ENCODE data around the gene FBXL14.
A peak's percentile ranks its signal among the peaks of the same experiment; 100 is the strongest.

FBXL14 gene

DNA sequence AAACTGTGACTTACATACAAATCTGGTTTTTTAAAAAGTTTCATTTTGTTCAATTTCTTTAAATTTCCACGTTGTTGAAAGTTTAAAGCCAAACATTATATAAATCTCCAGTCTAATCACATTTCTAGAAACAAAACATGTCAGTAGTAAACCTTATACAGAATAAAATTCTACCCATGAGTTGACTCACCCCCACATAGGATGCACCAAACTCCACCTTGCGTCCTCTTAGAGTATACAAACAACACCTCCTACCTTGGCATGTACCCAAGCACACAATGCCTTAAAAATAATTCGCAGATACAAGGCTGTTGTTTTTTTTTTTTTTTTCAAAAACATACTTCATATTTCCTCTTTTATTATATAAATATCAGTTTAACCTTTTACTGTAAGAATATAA, 3.3 kb downstream of the FBXL14 start:
- peak; percentile 63 for DNase-seq
- H3K79me2 ChIP-seq (ENCODE audit: low read length): peaks cover 88% of the 10 kb centered on the region
- 0 out of 2 replicates have a peak overlapping the region, but pooled peaks have one; percentile 1 for H3K4me3 ChIP-seq (ENCODE audit: low read length)
- no peaks in the 10 kb centered on the region for H3K36me3 ChIP-seq (replicated peaks; ENCODE audit: insufficient read depth, low read length)
- no peak for TF ChIP-seq EZH2 (optimal IDR thresholded peaks at IDR 0.05; ENCODE audit: low read depth, low read length)
- TF ChIP-seq, protein P1, sequence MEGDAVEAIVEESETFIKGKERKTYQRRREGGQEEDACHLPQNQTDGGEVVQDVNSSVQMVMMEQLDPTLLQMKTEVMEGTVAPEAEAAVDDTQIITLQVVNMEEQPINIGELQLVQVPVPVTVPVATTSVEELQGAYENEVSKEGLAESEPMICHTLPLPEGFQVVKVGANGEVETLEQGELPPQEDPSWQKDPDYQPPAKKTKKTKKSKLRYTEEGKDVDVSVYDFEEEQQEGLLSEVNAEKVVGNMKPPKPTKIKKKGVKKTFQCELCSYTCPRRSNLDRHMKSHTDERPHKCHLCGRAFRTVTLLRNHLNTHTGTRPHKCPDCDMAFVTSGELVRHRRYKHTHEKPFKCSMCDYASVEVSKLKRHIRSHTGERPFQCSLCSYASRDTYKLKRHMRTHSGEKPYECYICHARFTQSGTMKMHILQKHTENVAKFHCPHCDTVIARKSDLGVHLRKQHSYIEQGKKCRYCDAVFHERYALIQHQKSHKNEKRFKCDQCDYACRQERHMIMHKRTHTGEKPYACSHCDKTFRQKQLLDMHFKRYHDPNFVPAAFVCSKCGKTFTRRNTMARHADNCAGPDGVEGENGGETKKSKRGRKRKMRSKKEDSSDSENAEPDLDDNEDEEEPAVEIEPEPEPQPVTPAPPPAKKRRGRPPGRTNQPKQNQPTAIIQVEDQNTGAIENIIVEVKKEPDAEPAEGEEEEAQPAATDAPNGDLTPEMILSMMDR (IDR thresholded peaks at IDR 0.05; ENCODE audit: low read length): no peak
- TF ChIP-seq EZH2phosphoT487 (IDR thresholded peaks at IDR 0.05; ENCODE audit: low read length): no peak
- no peak overlapping the region for H3K27ac ChIP-seq (ENCODE audit: low read length)
- H3K4me2 ChIP-seq (ENCODE audit: low read depth, low read length): peak overlapping the region; percentile 92
- no peak overlapping the region for H3K9ac ChIP-seq (ENCODE audit: low read length)
- no peaks in the 10 kb centered on the region for H3K9me3 ChIP-seq (replicated peaks; ENCODE audit: insufficient read depth, low read length)
- no peaks in the 10 kb centered on the region for H3K9me2 ChIP-seq (replicated peaks; ENCODE audit: insufficient read depth, low read length)
- H3K4me1 ChIP-seq (ENCODE audit: low read length): peaks cover 40% of the 10 kb centered on the region
- no peak overlapping the region for H2AFZ ChIP-seq (ENCODE audit: low read length)
- H3F3A ChIP-seq (ENCODE audit: insufficient read depth, low read length): peaks cover 42% of the 10 kb centered on the region
- H3K27me3 ChIP-seq (replicated peaks; ENCODE audit: insufficient read depth, low read length): no peaks in the 10 kb centered on the region
- H4K20me1 ChIP-seq (ENCODE audit: insufficient read depth, low read length): peaks cover 29% of the 10 kb centered on the region

DNA sequence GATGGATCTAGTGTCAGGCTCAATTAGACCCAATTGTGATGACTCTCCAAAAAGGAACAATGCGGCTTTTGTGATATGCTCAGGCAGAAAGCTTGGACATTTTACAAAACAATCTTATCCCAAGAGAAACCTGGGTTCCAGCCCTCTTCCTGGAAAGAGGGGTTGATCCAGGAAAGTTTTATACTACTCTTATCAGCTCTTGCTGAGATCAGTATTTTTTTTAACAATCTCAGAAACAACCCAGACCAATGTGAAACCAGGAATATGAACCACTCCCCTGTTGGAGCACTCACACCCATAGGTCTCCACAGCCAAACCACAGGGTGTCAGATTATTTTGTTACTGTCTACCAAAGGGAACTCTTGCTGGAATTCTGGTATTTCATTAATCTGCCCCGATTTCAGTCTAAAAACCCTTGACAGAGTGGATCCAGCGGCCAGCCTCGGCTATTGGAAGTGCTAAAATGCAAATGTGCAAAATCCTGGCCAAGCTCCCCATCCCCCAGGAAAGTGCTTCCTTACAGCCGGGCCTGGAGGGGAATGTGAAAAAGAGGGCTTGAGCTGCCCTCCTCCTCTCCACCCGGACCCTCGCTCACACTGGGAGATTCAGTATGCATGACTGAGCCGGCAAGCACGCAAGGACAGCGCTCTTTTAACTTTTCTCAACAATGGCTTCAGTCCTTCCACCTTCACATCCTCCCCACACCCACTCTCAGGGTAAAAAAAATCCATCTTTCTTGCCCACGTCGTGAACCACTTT, 4.0 kb downstream of the FBXL14 start:
- Histone ChIP-seq H3F3A (ENCODE audit: insufficient read depth, low read length) (peaks cover 42% of the 10 kb centered on the region), H3K4me3 (ENCODE audit: low read length) (0 out of 2 replicates have a peak overlapping the region, but pooled peaks have one; percentile 1), H2AFZ (ENCODE audit: low read length) (no peak overlapping the region), H3K27ac (ENCODE audit: low read length) (no peak overlapping the region), H3K9me3 (replicated peaks; ENCODE audit: insufficient read depth, low read length) (no peaks in the 10 kb centered on the region), H3K79me2 (ENCODE audit: low read length) (peaks cover 88% of the 10 kb centered on the region), H3K36me3 (replicated peaks; ENCODE audit: insufficient read depth, low read length) (no peaks in the 10 kb centered on the region), H3K9ac (ENCODE audit: low read length) (no peak overlapping the region), H3K4me2 (ENCODE audit: low read depth, low read length) (peak overlapping the region; percentile 92), H4K20me1 (ENCODE audit: insufficient read depth, low read length) (peaks cover 32% of the 10 kb centered on the region), H3K27me3 (replicated peaks; ENCODE audit: insufficient read depth, low read length) (no peaks in the 10 kb centered on the region), H3K4me1 (ENCODE audit: low read length) (peaks cover 38% of the 10 kb centered on the region), H3K9me2 (replicated peaks; ENCODE audit: insufficient read depth, low read length) (no peaks in the 10 kb centered on the region)
- DNase-seq: no peak
- TF ChIP-seq, protein P1 (IDR thresholded peaks at IDR 0.05; ENCODE audit: low read length): no peak
- TF ChIP-seq EZH2phosphoT487 (IDR thresholded peaks at IDR 0.05; ENCODE audit: low read length): no peak
- no peak for TF ChIP-seq EZH2 (optimal IDR thresholded peaks at IDR 0.05; ENCODE audit: low read depth, low read length)

DNA sequence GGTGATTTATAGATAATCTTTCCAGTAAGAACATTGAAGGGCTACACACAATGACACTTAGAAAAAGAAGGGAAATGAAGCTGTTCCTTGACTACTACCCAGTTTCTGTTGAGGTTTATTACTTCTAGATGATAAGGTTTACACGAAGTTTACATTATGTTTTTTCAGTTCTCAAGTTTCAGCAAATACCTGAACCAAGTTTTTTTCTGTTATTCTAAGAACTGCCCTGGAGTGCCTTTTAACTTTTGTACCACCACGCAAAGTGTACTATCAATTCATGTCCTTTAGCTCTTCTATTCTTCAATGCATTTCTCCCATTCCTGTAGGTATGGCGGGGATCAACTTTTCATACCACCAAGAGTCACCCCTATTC, 5.8 kb downstream of the FBXL14 start:
- Histone ChIP-seq H2AFZ (ENCODE audit: low read length) (no peak overlapping the region), H3K4me2 (ENCODE audit: low read depth, low read length) (no peak overlapping the region), H3K79me2 (ENCODE audit: low read length) (peaks cover 96% of the 10 kb centered on the region), H4K20me1 (ENCODE audit: insufficient read depth, low read length) (peaks cover 44% of the 10 kb centered on the region), H3K27me3 (replicated peaks; ENCODE audit: insufficient read depth, low read length) (no peaks in the 10 kb centered on the region), H3K4me1 (ENCODE audit: low read length) (peaks cover 35% of the 10 kb centered on the region), H3K9me3 (replicated peaks; ENCODE audit: insufficient read depth, low read length) (no peaks in the 10 kb centered on the region), H3F3A (ENCODE audit: insufficient read depth, low read length) (peaks cover 39% of the 10 kb centered on the region), H3K9me2 (replicated peaks; ENCODE audit: insufficient read depth, low read length) (no peaks in the 10 kb centered on the region), H3K4me3 (ENCODE audit: low read length) (no peak overlapping the region), H3K27ac (ENCODE audit: low read length) (no peak overlapping the region), H3K36me3 (replicated peaks; ENCODE audit: insufficient read depth, low read length) (no peaks in the 10 kb centered on the region; the same call in 1 of the 2 replicates), H3K9ac (ENCODE audit: low read length) (no peak overlapping the region)
- DNase-seq: no peak
- TF ChIP-seq, protein P1 (IDR thresholded peaks at IDR 0.05; ENCODE audit: low read length): no peak
- TF ChIP-seq EZH2 (optimal IDR thresholded peaks at IDR 0.05; ENCODE audit: low read depth, low read length) (no peak), EZH2phosphoT487 (IDR thresholded peaks at IDR 0.05; ENCODE audit: low read length) (no peak)
